Glutamatergic neuron (in vitro differentiated cells): ENCODE results near the gene BCAT1. TPM values are rescaled to one million over a fixed set of nuclear protein-coding genes. Genes with fewer than 3 reads are reported as not detected.
A peak's percentile ranks its signal among the peaks of the same experiment; 100 is the strongest.

ENCODE experiments used
- DNase-seq: peaks from one replicate; pipeline ENCODE4 v3.0.0; 2022
- H3K27ac Mint-ChIP-seq: one replicate; pipeline ENCODE4 v1.8.0; 2020; ENCODE audit warnings: mild to moderate bottlenecking, mixed read lengths, inconsistent platforms; ENCODE audit not compliant: unreplicated experiment
- H3K27me3 Mint-ChIP-seq: one replicate; pipeline ENCODE4 v1.8.0; 2020; ENCODE audit warnings: mild to moderate bottlenecking, moderate library complexity, mixed read lengths, inconsistent platforms; ENCODE audit not compliant: unreplicated experiment
- H3K36me3 Mint-ChIP-seq: one replicate; pipeline ENCODE4 v1.8.0; 2020; ENCODE audit warnings: mild to moderate bottlenecking, mixed read lengths, inconsistent platforms; ENCODE audit not compliant: unreplicated experiment
- H3K4me1 Mint-ChIP-seq: one replicate; pipeline ENCODE4 v1.8.0; 2020; ENCODE audit warnings: mild to moderate bottlenecking, low read depth, mixed read lengths, inconsistent platforms; ENCODE audit not compliant: unreplicated experiment
- H3K4me3 Mint-ChIP-seq: one replicate; pipeline ENCODE4 v1.8.0; 2020; ENCODE audit warnings: mild to moderate bottlenecking, mixed read lengths, inconsistent platforms; ENCODE audit not compliant: unreplicated experiment
- H3K9me3 Mint-ChIP-seq: one replicate; pipeline ENCODE4 v1.8.0; 2020; ENCODE audit warnings: mild to moderate bottlenecking, moderate library complexity, mixed read lengths, inconsistent platforms; ENCODE audit not compliant: unreplicated experiment
- total RNA-seq: library from RNA; stranded (reverse); fragmentation: NEBNext Ultra II Directional; extraction: Animal tissue kit (Norgen Biotek cat#: 25700); gene quantifications from one replicate; pipeline ENCODE4 v1.2.1, GENCODE V29; 2021; ENCODE audit not compliant: unreplicated experiment
- TF ChIP-seq, protein P1 (sequence below): fragments of 200-600 bp; sonication (generic); IDR thresholded peaks from one replicate; pipeline ENCODE4 v1.5.0; 2021; ENCODE audit not compliant: partially characterized antibody, unreplicated experiment

BCAT1 gene
- total RNA-seq, 1 donor from 2014 or later = 401 TPM

DNA sequence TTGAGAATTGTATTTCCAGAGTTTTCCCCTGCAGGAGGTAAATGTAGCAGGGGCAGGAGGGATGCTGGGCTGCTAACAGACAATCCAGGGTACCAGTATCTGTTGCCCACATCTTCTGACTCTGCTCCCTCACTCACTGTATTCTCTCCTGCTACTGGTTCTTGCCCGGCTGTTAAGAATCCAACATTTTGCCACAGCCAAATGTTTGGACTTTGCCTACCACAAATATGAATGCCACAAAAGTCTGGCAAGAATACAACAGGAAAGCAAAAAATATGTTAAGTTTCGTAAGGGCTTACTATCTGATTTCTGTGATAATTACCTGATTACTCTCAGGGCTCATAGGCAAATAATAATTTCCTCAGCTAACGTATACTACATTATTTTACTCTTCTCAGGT lies 160.0 kb downstream of the BCAT1 start:
- TF ChIP-seq, protein P1, sequence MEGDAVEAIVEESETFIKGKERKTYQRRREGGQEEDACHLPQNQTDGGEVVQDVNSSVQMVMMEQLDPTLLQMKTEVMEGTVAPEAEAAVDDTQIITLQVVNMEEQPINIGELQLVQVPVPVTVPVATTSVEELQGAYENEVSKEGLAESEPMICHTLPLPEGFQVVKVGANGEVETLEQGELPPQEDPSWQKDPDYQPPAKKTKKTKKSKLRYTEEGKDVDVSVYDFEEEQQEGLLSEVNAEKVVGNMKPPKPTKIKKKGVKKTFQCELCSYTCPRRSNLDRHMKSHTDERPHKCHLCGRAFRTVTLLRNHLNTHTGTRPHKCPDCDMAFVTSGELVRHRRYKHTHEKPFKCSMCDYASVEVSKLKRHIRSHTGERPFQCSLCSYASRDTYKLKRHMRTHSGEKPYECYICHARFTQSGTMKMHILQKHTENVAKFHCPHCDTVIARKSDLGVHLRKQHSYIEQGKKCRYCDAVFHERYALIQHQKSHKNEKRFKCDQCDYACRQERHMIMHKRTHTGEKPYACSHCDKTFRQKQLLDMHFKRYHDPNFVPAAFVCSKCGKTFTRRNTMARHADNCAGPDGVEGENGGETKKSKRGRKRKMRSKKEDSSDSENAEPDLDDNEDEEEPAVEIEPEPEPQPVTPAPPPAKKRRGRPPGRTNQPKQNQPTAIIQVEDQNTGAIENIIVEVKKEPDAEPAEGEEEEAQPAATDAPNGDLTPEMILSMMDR = no peak
- peaks cover 2% of the 10 kb centered on the region for H3K4me1 Mint-ChIP-seq
- no peaks in the 10 kb centered on the region for H3K9me3 Mint-ChIP-seq
- H3K27me3 Mint-ChIP-seq = peaks cover 2% of the 10 kb centered on the region
- DNase-seq = no peak
- H3K4me3 Mint-ChIP-seq = no peak overlapping the region
- H3K27ac Mint-ChIP-seq = no peak overlapping the region
- H3K36me3 Mint-ChIP-seq = no peaks in the 10 kb centered on the region

DNA sequence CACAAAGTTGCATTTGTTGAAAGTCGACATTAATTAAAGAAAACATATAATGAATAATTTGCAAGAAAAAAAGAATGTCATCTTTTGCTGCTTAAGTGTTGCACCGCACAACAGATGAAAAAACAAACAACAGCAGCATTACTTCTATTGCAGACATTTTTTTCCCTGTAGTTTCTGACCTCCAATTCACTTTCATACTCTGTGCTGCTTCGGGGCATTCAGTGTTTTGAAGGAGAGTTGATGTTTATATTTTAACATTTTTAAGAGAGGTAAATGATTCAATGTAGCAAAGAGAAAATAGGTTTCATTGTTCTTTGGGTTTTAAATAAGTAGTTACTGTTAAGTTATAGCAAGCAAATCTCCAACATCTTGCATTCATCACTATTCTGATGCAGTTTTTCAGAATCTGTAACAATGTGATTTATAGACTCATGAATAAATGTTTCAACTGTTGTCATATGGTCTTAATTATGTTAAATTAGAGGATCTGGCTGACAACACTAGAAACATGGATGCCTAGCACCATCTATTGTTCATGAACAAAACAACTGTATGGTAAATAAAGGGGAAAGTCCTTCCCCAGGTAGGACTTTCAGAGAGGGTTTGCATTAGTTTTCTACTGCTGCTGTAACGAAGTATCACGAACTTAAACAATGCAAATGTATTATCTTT lies 168.1 kb downstream of the BCAT1 start:
- H3K4me3 Mint-ChIP-seq = no peak overlapping the region
- no peak for DNase-seq
- no peaks in the 10 kb centered on the region for H3K36me3 Mint-ChIP-seq
- H3K27me3 Mint-ChIP-seq = no peaks in the 10 kb centered on the region
- TF ChIP-seq, protein P1 = no peak
- H3K9me3 Mint-ChIP-seq = no peaks in the 10 kb centered on the region
- H3K27ac Mint-ChIP-seq = no peak overlapping the region
- H3K4me1 Mint-ChIP-seq = no peaks in the 10 kb centered on the region

DNA sequence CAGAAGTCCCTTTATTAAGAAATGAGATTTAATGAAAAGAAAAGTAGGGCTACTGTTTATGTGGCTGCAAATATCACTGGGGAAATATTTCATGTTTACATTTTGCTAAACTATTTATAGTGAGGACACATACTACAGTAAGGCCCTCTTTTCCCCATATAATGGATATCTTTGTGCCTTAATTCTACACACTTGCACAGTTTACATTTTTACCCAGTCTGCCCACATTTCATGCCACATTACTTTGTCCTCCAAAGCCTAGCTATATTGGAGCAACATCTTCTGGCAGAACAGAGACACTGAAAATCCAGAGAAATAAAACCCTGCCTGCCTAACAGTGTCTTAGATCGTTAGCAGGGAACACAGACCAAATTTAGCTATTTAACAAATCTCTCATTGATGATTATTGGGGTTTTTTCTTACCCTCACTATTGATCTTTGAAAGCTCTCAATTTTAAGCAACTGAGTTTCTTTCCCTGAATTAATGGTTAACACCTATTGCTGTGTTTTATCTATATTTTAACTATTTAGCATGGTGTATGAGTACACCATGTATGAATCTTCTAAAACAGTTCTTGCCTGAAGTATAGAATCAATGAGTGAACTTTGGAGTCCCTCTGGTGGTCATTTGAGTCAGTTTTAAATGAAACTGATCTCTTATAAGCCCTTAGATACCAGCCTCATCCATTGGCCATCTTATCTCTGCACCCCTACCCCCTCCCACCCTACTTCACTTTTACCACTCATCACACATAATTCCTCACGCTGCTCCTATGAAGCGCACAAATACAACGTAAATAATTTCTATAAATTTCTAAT lies 170.2 kb downstream of the BCAT1 start:
- no peaks in the 10 kb centered on the region for H3K36me3 Mint-ChIP-seq
- H3K27me3 Mint-ChIP-seq = no peaks in the 10 kb centered on the region
- no peak for DNase-seq
- no peaks in the 10 kb centered on the region for H3K9me3 Mint-ChIP-seq
- H3K4me1 Mint-ChIP-seq = no peaks in the 10 kb centered on the region
- no peak overlapping the region for H3K27ac Mint-ChIP-seq
- H3K4me3 Mint-ChIP-seq = no peak overlapping the region
- TF ChIP-seq, protein P1 = peak; percentile 75

DNA sequence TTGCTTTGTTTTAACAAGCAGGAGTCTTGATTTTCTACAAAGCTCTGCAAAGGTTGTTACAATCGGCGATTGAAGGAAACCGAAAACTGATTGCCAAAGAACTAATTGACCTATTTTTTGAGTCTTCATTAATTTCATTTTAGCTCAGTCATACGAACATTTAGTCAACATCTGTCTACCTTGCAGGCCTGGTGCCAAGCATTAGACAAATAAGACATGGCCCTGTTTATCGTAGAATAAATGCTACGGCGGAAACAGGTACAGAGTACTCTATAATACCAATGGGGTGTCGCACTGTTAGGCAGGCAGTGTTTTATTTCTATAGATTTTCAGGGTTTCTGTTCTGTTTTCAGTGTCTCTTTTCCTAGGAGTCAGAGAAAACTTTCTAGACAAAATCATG lies 171.5 kb downstream of the BCAT1 start:
- DNase-seq = no peak
- Mint-ChIP-seq H3K4me1 (no peaks in the 10 kb centered on the region), H3K36me3 (no peaks in the 10 kb centered on the region), H3K4me3 (no peak overlapping the region), H3K9me3 (no peaks in the 10 kb centered on the region), H3K27me3 (no peaks in the 10 kb centered on the region), H3K27ac (no peak overlapping the region)
- TF ChIP-seq, protein P1 = no peak

DNA sequence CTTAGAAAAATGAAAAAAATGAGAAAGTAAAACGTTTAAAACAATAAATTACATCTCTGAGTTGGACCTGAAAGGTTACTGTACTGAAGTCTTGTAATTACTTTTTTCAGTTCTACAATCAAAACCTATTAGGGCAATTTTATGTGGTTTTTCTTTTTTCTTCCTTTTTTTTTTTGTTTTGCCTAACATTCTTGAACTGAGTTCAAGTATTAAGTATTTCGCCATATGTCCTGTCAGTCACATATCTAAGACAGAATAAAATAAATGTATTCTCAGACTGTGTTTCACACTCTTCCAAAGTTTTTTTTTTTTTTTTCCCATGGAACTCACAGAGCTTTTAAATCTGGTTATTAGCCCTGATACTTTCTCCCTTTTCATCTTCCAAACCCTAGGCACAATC lies 172.0 kb downstream of the BCAT1 start:
- Mint-ChIP-seq H3K4me3 (no peak overlapping the region), H3K4me1 (no peaks in the 10 kb centered on the region), H3K27ac (no peak overlapping the region), H3K9me3 (no peaks in the 10 kb centered on the region), H3K27me3 (no peaks in the 10 kb centered on the region), H3K36me3 (no peaks in the 10 kb centered on the region)
- TF ChIP-seq, protein P1 = no peak
- DNase-seq = no peak
